Gastroesophageal sphincter (tissue), 4 donors: ENCODE data around the gene BTBD9. TPM values are rescaled to one million over a fixed set of nuclear protein-coding genes. Genes with fewer than 3 reads are reported as not detected.

Experiments used
- ATAC-seq: fragments of 150-250 bp; one replicate; pipeline ENCODE4 v1.9.1; 2016; ENCODE audit warnings: mild to moderate bottlenecking, moderate library complexity
- H3K27ac ChIP-seq, 4 donors: fragments of 200-600 bp; sonication (generic) in 3 of 4; 1 replicate in 3 of 4; 2 replicates in 1 of 4; pipeline ENCODE4 v1.5.1; 2016 to 2019
- H3K27me3 ChIP-seq: fragments of 200-600 bp; sonication (generic); one replicate; pipeline ENCODE4 v1.5.1; 2019
- H3K36me3 ChIP-seq, 2 donors: fragments of 200-600 bp; sonication (generic); one replicate each; pipeline ENCODE4 v1.5.1; 2019; ENCODE audit warnings: control low read depth in 1 of 2
- H3K4me1 ChIP-seq, 3 donors: fragments of 200-600 bp; sonication (generic); 1 replicate in 2 of 3; 2 replicates in 1 of 3; pipeline ENCODE4 v1.5.1; 2016 to 2019; ENCODE audit warnings: control low read depth in 2 of 3
- H3K4me3 ChIP-seq, 2 donors: fragments of 200-600 bp; sonication (generic); one replicate each; pipeline ENCODE4 v1.5.1; 2019; ENCODE audit warnings: mild to moderate bottlenecking in 1 of 2, moderate library complexity in 1 of 2
- H3K9me3 ChIP-seq, 3 donors: fragments of 200-600 bp; sonication (generic); one replicate each; pipeline ENCODE4 v1.5.1; 2017 to 2019; ENCODE audit warnings: control low read depth in 2 of 3
- EP300 ChIP-seq: sonication (generic); formaldehyde crosslinking; IDR thresholded peaks from one replicate; pipeline ENCODE4 v1.6.1; 2017; ENCODE audit warnings: antibody characterized with exemption, mild to moderate bottlenecking
- POLR2A ChIP-seq, 2 donors: fragments of 450-650 bp; IDR thresholded peaks; one replicate each; pipeline ENCODE4 v1.6.1; 2017; ENCODE audit warnings: antibody characterized with exemption in 2 of 2, mild to moderate bottlenecking in 2 of 2, moderate library complexity in 1 of 2
- POLR2AphosphoS5 ChIP-seq: sonication (generic); formaldehyde crosslinking; IDR thresholded peaks from one replicate; pipeline ENCODE4 v1.6.1; 2017; ENCODE audit warnings: antibody characterized with exemption
- WGBS, 2 donors: methylation state at CpG; one replicate each; pipeline ENCODE4 v1.1.5; 2018; ENCODE audit warnings: low coverage in 1 of 2; 5-methylcytosine and 5-hydroxymethylcytosine counted together
- total RNA-seq, 4 donors: library from RNA; depleted of rRNA; stranded (reverse); fragments of >200 nt; gene quantifications; one replicate each; pipeline ENCODE4 v1.1.0, GENCODE V29; 2016
- TF ChIP-seq, protein P1 (sequence below), 4 experiments: fragments of 200-600 bp in 2 of 4; fragments of 450-650 bp in 2 of 4; sonication (generic) in 1 of 4; IDR thresholded peaks; one replicate each; pipeline ENCODE4 v1.5.1; 2017 to 2019; ENCODE audit warnings: antibody characterized with exemption in 4 of 4, mild to moderate bottlenecking in 2 of 4, moderate library complexity in 2 of 4

The BTBD9 gene
- total RNA-seq, 4 donors from 2014 or later: 11.3 to 18.9 (median 13.8) TPM

DNA sequence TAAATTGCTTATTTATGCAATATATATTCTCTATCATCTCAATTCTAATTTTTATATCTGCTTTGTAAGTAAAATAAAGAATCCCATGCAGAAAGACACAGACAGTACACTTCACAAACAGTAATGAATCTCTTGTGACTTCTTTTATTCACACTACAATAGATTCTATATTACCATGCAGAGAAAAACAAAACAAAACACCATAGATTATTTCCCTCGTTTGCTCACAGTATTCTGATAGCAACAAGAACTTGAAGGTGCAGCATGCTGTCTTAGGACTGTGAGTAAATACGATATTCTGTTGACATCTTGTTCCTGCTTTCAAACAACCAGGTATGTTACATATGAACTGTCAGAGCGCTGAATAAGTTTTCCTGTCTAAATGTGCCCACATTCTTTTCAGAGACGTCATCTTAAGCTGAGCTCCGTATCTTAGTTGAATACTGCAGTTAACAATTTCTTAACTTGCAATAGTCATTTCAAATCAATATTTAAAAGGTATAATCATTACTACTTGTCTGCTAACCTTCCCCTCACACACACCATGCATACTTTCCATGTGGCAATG lies 140.1 kb downstream of the BTBD9 start:
- TF ChIP-seq POLR2AphosphoS5 (no peak), EP300 (no peak), POLR2A (IDR thresholded peaks at IDR 0.05) (no peak)
- TF ChIP-seq, protein P1, sequence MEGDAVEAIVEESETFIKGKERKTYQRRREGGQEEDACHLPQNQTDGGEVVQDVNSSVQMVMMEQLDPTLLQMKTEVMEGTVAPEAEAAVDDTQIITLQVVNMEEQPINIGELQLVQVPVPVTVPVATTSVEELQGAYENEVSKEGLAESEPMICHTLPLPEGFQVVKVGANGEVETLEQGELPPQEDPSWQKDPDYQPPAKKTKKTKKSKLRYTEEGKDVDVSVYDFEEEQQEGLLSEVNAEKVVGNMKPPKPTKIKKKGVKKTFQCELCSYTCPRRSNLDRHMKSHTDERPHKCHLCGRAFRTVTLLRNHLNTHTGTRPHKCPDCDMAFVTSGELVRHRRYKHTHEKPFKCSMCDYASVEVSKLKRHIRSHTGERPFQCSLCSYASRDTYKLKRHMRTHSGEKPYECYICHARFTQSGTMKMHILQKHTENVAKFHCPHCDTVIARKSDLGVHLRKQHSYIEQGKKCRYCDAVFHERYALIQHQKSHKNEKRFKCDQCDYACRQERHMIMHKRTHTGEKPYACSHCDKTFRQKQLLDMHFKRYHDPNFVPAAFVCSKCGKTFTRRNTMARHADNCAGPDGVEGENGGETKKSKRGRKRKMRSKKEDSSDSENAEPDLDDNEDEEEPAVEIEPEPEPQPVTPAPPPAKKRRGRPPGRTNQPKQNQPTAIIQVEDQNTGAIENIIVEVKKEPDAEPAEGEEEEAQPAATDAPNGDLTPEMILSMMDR (IDR thresholded peaks at IDR 0.05): no peak
- 61 to 81% methylated on average over 5 of the region's 5 CpGs for WGBS, 2 donors
- H3K4me1 ChIP-seq: peaks cover 0 to 5% (median 0%) of the 10 kb centered on the region in 3 donors
- no peaks in the 10 kb centered on the region for H3K27me3 ChIP-seq
- H3K36me3 ChIP-seq: no peaks in the 10 kb centered on the region
- H3K4me3 ChIP-seq: no peak overlapping the region
- no peaks in the 10 kb centered on the region for H3K9me3 ChIP-seq
- no peak overlapping the region for H3K27ac ChIP-seq
- ATAC-seq: no peak

DNA sequence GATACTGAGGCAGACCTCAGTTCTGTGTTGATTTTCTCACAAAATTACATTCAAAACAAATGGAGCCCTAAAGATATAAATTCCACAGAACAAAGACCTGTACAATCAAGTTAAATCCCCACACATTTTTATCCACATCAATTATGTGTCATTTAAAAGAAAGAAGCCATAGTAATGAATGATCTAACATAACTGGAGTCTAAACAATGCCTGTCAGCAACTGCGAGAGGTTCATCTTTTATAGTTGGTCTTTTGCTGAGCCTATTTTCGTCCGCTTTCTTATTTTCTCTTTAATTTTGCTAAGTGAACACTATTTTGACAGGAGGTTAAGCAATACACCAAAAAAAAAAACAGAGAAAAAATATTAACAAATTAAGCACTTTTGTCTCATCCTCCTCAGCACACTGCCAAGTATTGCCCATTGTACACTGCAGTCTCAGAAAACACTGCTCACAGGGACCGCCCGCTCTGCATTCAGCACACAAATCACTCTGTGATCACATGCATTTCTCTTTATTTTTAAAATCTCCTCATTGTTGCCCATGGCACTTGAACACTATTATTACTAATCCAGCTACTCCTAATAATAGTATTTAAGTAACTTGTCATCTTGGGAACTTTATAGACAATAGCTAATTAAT lies 140.8 kb downstream of the BTBD9 start:
- Histone ChIP-seq H3K9me3 (no peaks in the 10 kb centered on the region), H3K4me3 (no peak overlapping the region), H3K27ac (no peak overlapping the region), H3K36me3 (no peaks in the 10 kb centered on the region), H3K27me3 (no peaks in the 10 kb centered on the region), H3K4me1 (peaks cover 0 to 5% (median 0%) of the 10 kb centered on the region in 3 donors)
- TF ChIP-seq POLR2A (IDR thresholded peaks at IDR 0.05): no peak
- TF ChIP-seq, protein P1 (IDR thresholded peaks at IDR 0.05): no peak
- no peak for TF ChIP-seq EP300
- no peak for TF ChIP-seq POLR2AphosphoS5
- peak; percentile 19 for ATAC-seq
- 44 to 50% methylated on average over 5 of the region's 5 CpGs for WGBS, 2 donors

DNA sequence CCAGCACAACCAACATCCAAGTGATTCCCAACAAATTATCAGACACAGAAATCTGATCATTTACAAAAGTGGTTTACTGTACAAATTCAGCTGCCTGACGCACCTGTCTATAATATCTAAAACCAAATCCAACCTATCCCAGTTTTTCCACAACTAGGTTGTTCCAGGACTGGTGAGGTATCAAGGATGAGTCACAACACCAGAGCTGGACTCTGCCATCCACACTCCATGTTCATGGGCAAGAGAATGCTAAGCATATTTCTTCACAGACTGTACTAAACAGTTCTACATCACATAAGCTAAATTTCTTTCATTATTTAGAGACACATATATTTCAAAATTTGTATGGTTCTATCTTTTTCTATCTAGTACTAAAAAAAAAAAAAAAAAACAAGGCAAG lies 141.6 kb downstream of the BTBD9 start:
- no peaks in the 10 kb centered on the region for H3K9me3 ChIP-seq
- H3K4me1 ChIP-seq: peaks cover 0 to 5% (median 0%) of the 10 kb centered on the region in 3 donors
- no peak for ATAC-seq
- WGBS, 2 donors: 92 to 100% methylated on average over 1 of the region's 1 CpG
- no peak overlapping the region for H3K27ac ChIP-seq
- H3K27me3 ChIP-seq: no peaks in the 10 kb centered on the region
- H3K36me3 ChIP-seq: no peaks in the 10 kb centered on the region
- TF ChIP-seq EP300 (no peak), POLR2A (IDR thresholded peaks at IDR 0.05) (no peak), POLR2AphosphoS5 (no peak)
- TF ChIP-seq, protein P1 (IDR thresholded peaks at IDR 0.05): no peak
- no peak overlapping the region for H3K4me3 ChIP-seq

DNA sequence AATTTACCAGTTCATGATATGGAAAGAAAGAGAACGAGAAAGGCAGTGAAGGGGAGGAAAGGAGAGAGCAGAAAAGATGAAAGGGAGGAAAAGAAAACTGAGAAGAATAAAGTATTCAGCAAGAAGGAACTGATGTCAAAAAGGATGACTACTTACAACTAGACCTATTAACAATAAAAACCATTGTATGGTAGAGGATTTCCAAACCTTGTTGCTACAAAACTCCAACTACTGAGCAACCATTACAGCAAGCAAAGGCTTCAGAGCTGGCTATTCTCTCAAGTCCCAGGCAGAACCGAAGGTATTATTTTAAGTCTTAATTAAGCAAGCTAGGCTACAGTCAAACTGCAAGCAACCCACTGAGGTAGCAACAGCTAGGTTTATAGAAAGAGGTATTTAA lies 142.2 kb downstream of the BTBD9 start:
- no peaks in the 10 kb centered on the region for H3K36me3 ChIP-seq
- no peaks in the 10 kb centered on the region for H3K27me3 ChIP-seq
- no peak overlapping the region for H3K27ac ChIP-seq
- peaks cover 0 to 5% (median 0%) of the 10 kb centered on the region in 3 donors for H3K4me1 ChIP-seq
- WGBS, 2 donors: 67 to 69% methylated on average over 2 of the region's 2 CpGs
- H3K4me3 ChIP-seq: no peak overlapping the region
- no peaks in the 10 kb centered on the region for H3K9me3 ChIP-seq
- no peak for TF ChIP-seq POLR2AphosphoS5
- TF ChIP-seq POLR2A (IDR thresholded peaks at IDR 0.05): no peak
- TF ChIP-seq, protein P1 (IDR thresholded peaks at IDR 0.05): no peak
- TF ChIP-seq EP300: no peak
- no peak for ATAC-seq
